ENCODE data around the gene RRP36.
"Not testable (repeated sequence)": the region's sequence is repeated elsewhere in the genome, so short reads cannot be mapped to it uniquely, and the experiment has no call there.

RRP36 gene

GRCh38 chr6:43038727-43039126 lies 17.3 kb downstream of the RRP36 start:
- no peak for DNase-seq

- no peak for DNase-seq
These were observed 19.3 kb downstream of the RRP36 start for GRCh38 chr6:43040542-43041257.

GRCh38 chr6:43041475-43041874 lies 20.1 kb downstream of the RRP36 start:
- DNase-seq, result not testable (repeated sequence)

- DNase-seq, result no peak
These were observed 21.9 kb downstream of the RRP36 start for GRCh38 chr6:43043310-43043709.

GRCh38 chr6:43045371-43045930 lies 24.0 kb downstream of the RRP36 start:
- no peak for DNase-seq

- no peak for DNase-seq
These were observed 26.6 kb downstream of the RRP36 start for GRCh38 chr6:43047998-43048397.

- DNase-seq, result no peak
These were observed 29.6 kb downstream of the RRP36 start for GRCh38 chr6:43050981-43051380.

GRCh38 chr6:43052225-43052841 lies 30.9 kb downstream of the RRP36 start:
- no peak for DNase-seq

- peak; percentile 28 for DNase-seq
These were observed 31.6 kb downstream of the RRP36 start for GRCh38 chr6:43052842-43053544.

- peak; percentile 97 for DNase-seq
These were observed 32.3 kb downstream of the RRP36 start, which contains the start of gene CUL7 for GRCh38 chr6:43053545-43054205. Gene CUL7, minus strand, starts transcription at chr6:43053851. Its CDS starts 1,063 bp downstream, at chr6:43052788.

GRCh38 chr6:43054206-43054943 lies 33.0 kb downstream of the RRP36 start:
- DNase-seq, result no peak

- no peak for DNase-seq
These were observed 34.5 kb downstream of the RRP36 start for GRCh38 chr6:43055966-43056365.

- peak; percentile 23 for DNase-seq
These were observed 37.1 kb downstream of the RRP36 start for GRCh38 chr6:43058531-43058930.

GRCh38 chr6:43059168-43060033 lies 38.0 kb downstream of the RRP36 start, which contains the start of the genes KLC4 and MRPL2:
Gene KLC4, plus strand, starts transcription at chr6:43059631. Its CDS starts 1,705 bp downstream, at chr6:43061336.
Gene MRPL2, minus strand, starts transcription at chr6:43059434. Its CDS starts 53 bp downstream, at chr6:43059381.
- DNase-seq, result peak; percentile 99

GRCh38 chr6:43060034-43060754 lies 38.8 kb downstream of the RRP36 start:
- DNase-seq, result no peak

GRCh38 chr6:43060755-43061633 lies 39.6 kb downstream of the RRP36 start:
- no peak for DNase-seq

GRCh38 chr6:43061861-43062260 lies 40.4 kb downstream of the RRP36 start:
- peak; percentile 52 for DNase-seq

- no peak for DNase-seq
These were observed 41.4 kb downstream of the RRP36 start for GRCh38 chr6:43062818-43063217.

GRCh38 chr6:43070028-43070632 lies 48.7 kb downstream of the RRP36 start:
- DNase-seq, result peak; percentile 71
